Measurements from ENCODE around the gene CARS2.
"Not testable (repeated sequence)": the region's sequence is repeated elsewhere in the genome, so short reads cannot be mapped to it uniquely, and the experiment has no call there.

CARS2 gene

GRCh38 chr13:110620596-110620995 is 85.3 kb downstream of the CARS2 start:
- Histone ChIP-seq H3K27ac (ENCODE audit: low read depth, low read length) (no peak overlapping the region), H3K4me1 (ENCODE audit: insufficient read depth, low read length) (peaks cover 54% of the 10 kb centered on the region), H3K4me3 (ENCODE audit: low read depth in 1 of 2, low read length in 2 of 2) (no peak overlapping the region), H3K27me3 (ENCODE audit: control insufficient read depth in 1 of 2, insufficient read depth in 2 of 2, low read length in 2 of 2) (no peaks in the 10 kb centered on the region), H3K9ac (ENCODE audit: low read length) (no peak overlapping the region), H3K36me3 (ENCODE audit: insufficient read depth, low read length) (peaks cover 17% of the 10 kb centered on the region), H3K9me3 (ENCODE audit: low read length) (no peaks in the 10 kb centered on the region)

GRCh38 chr13:110618780-110619179 is 87.1 kb downstream of the CARS2 start:
- Histone ChIP-seq H3K36me3 (ENCODE audit: insufficient read depth, low read length) (peaks cover 5% of the 10 kb centered on the region), H3K9me3 (ENCODE audit: low read length) (no peaks in the 10 kb centered on the region), H3K27ac (ENCODE audit: low read depth, low read length) (peak overlapping the region; percentile 79), H3K4me1 (ENCODE audit: insufficient read depth, low read length) (peaks cover 54% of the 10 kb centered on the region), H3K27me3 (ENCODE audit: control insufficient read depth in 1 of 2, insufficient read depth in 2 of 2, low read length in 2 of 2) (no peaks in the 10 kb centered on the region), H3K9ac (ENCODE audit: low read length) (peak overlapping the region; percentile 40), H3K4me3 (ENCODE audit: low read depth in 1 of 2, low read length in 2 of 2) (no peak overlapping the region)

- H3K36me3 ChIP-seq (ENCODE audit: insufficient read depth, low read length), result no peaks in the 10 kb centered on the region
- no peak overlapping the region for H3K4me3 ChIP-seq (ENCODE audit: low read depth in 1 of 2, low read length in 2 of 2)
- H3K27me3 ChIP-seq (ENCODE audit: control insufficient read depth in 1 of 2, insufficient read depth in 2 of 2, low read length in 2 of 2), result no peaks in the 10 kb centered on the region
- H3K9me3 ChIP-seq (ENCODE audit: low read length), result no peaks in the 10 kb centered on the region
- H3K4me1 ChIP-seq (ENCODE audit: insufficient read depth, low read length), result peaks cover 54% of the 10 kb centered on the region
- peak overlapping the region; percentile 79 for H3K27ac ChIP-seq (ENCODE audit: low read depth, low read length)
- H3K9ac ChIP-seq (ENCODE audit: low read length), result peak overlapping the region; percentile 40
Observed at GRCh38 chr13:110618167-110618566, 87.7 kb downstream of the CARS2 start.

- H3K27me3 ChIP-seq (ENCODE audit: control insufficient read depth in 1 of 2, insufficient read depth in 2 of 2, low read length in 2 of 2), result no peaks in the 10 kb centered on the region
- H3K4me1 ChIP-seq (ENCODE audit: insufficient read depth, low read length), result peaks cover 54% of the 10 kb centered on the region
- H3K9ac ChIP-seq (ENCODE audit: low read length), result peak overlapping the region; percentile 91
- peak overlapping the region; percentile 79 for H3K27ac ChIP-seq (ENCODE audit: low read depth, low read length)
- no peaks in the 10 kb centered on the region for H3K36me3 ChIP-seq (ENCODE audit: insufficient read depth, low read length)
- peak overlapping the region in 1 of 2 donors; percentile 14 for H3K4me3 ChIP-seq (ENCODE audit: low read depth in 1 of 2, low read length in 2 of 2)
- H3K9me3 ChIP-seq (ENCODE audit: low read length), result no peaks in the 10 kb centered on the region
Observed at GRCh38 chr13:110617321-110618072, 88.4 kb downstream of the CARS2 start.

GRCh38 chr13:110616103-110617101 is 89.5 kb downstream of the CARS2 start:
- Histone ChIP-seq H3K4me1 (ENCODE audit: insufficient read depth, low read length) (peaks cover 54% of the 10 kb centered on the region), H3K4me3 (ENCODE audit: low read depth in 1 of 2, low read length in 2 of 2) (peak overlapping the region; percentile 81 to 97), H3K36me3 (ENCODE audit: insufficient read depth, low read length) (no peaks in the 10 kb centered on the region)

GRCh38 chr13:110615322-110616102 is 90.4 kb downstream of the CARS2 start, which contains the start of gene NAXD:
Gene NAXD, plus strand, starts transcription at chr13:110615545. Its CDS starts 57 bp downstream, at chr13:110615602.
- peaks cover 48% of the 10 kb centered on the region for H3K4me1 ChIP-seq (ENCODE audit: insufficient read depth, low read length)
- no peaks in the 10 kb centered on the region for H3K9me3 ChIP-seq (ENCODE audit: low read length)
- peak within 1 kb of the TSS; percentile 91 for H3K9ac ChIP-seq (ENCODE audit: low read length)
- H3K36me3 ChIP-seq (ENCODE audit: insufficient read depth, low read length), result no peaks in the 10 kb centered on the region
- H3K27ac ChIP-seq (ENCODE audit: low read depth, low read length), result peak within 1 kb of the TSS; percentile 90
- no peaks in the 10 kb centered on the region for H3K27me3 ChIP-seq (ENCODE audit: control insufficient read depth in 1 of 2, insufficient read depth in 2 of 2, low read length in 2 of 2)
- peak within 1 kb of the TSS; percentile 81 to 97 for H3K4me3 ChIP-seq (ENCODE audit: low read depth in 1 of 2, low read length in 2 of 2)

More at GRCh38 chr13:110616103-110617101, 89.5 kb downstream of the CARS2 start:
- Histone ChIP-seq H3K27ac (ENCODE audit: low read depth, low read length) (peak overlapping the region; percentile 90), H3K27me3 (ENCODE audit: control insufficient read depth in 1 of 2, insufficient read depth in 2 of 2, low read length in 2 of 2) (no peaks in the 10 kb centered on the region), H3K9me3 (ENCODE audit: low read length) (no peaks in the 10 kb centered on the region), H3K9ac (ENCODE audit: low read length) (peak overlapping the region; percentile 91)

GRCh38 chr13:110615005-110615321 is 91.0 kb downstream of the CARS2 start:
- Histone ChIP-seq H3K4me3 (ENCODE audit: low read depth in 1 of 2, low read length in 2 of 2) (peak overlapping the region; percentile 81 to 97), H3K9ac (ENCODE audit: low read length) (peak overlapping the region; percentile 91), H3K27me3 (ENCODE audit: control insufficient read depth in 1 of 2, insufficient read depth in 2 of 2, low read length in 2 of 2) (no peaks in the 10 kb centered on the region), H3K9me3 (ENCODE audit: low read length) (no peaks in the 10 kb centered on the region), H3K27ac (ENCODE audit: low read depth, low read length) (peak overlapping the region; percentile 90), H3K4me1 (ENCODE audit: insufficient read depth, low read length) (peaks cover 44% of the 10 kb centered on the region), H3K36me3 (ENCODE audit: insufficient read depth, low read length) (no peaks in the 10 kb centered on the region)

GRCh38 chr13:110610955-110611595 is 94.8 kb downstream of the CARS2 start:
- Histone ChIP-seq H3K27me3 (ENCODE audit: control insufficient read depth in 1 of 2, insufficient read depth in 2 of 2, low read length in 2 of 2) (no peaks in the 10 kb centered on the region), H3K9me3 (ENCODE audit: low read length) (no peaks in the 10 kb centered on the region), H3K9ac (ENCODE audit: low read length) (no peak overlapping the region), H3K4me3 (ENCODE audit: low read depth in 1 of 2, low read length in 2 of 2) (no peak overlapping the region), H3K36me3 (ENCODE audit: insufficient read depth, low read length) (no peaks in the 10 kb centered on the region), H3K4me1 (ENCODE audit: insufficient read depth, low read length) (peaks cover 5% of the 10 kb centered on the region), H3K27ac (ENCODE audit: low read depth, low read length) (no peak overlapping the region)

- no peaks in the 10 kb centered on the region for H3K27me3 ChIP-seq (ENCODE audit: control insufficient read depth in 1 of 2, insufficient read depth in 2 of 2, low read length in 2 of 2)
- H3K4me3 ChIP-seq (ENCODE audit: low read depth in 1 of 2, low read length in 2 of 2), result no peak overlapping the region
- no peaks in the 10 kb centered on the region for H3K9me3 ChIP-seq (ENCODE audit: low read length)
- no peak overlapping the region for H3K9ac ChIP-seq (ENCODE audit: low read length)
- H3K27ac ChIP-seq (ENCODE audit: low read depth, low read length), result no peak overlapping the region
- H3K4me1 ChIP-seq (ENCODE audit: insufficient read depth, low read length), result no peaks in the 10 kb centered on the region
- no peaks in the 10 kb centered on the region for H3K36me3 ChIP-seq (ENCODE audit: insufficient read depth, low read length)
Observed at GRCh38 chr13:110607675-110608224, 98.2 kb downstream of the CARS2 start.

- not testable (repeated sequence) for H3K27ac ChIP-seq (ENCODE audit: low read depth, low read length); H3K36me3 ChIP-seq (ENCODE audit: insufficient read depth, low read length); H3K27me3 ChIP-seq (ENCODE audit: control insufficient read depth in 1 of 2, insufficient read depth in 2 of 2, low read length in 2 of 2); H3K9ac ChIP-seq (ENCODE audit: low read length); H3K9me3 ChIP-seq (ENCODE audit: low read length); H3K4me1 ChIP-seq (ENCODE audit: insufficient read depth, low read length); H3K4me3 ChIP-seq (ENCODE audit: low read depth in 1 of 2, low read length in 2 of 2)
Observed at GRCh38 chr13:110606281-110606680, 99.6 kb downstream of the CARS2 start.
